H9 (cell line): Measurements from ENCODE around the gene PRMT2. TPM values are rescaled to one million over a fixed set of nuclear protein-coding genes. Genes with fewer than 3 reads are reported as not detected.

Experiments used
- DNase-seq: peaks from one replicate; pipeline ENCODE4 v3.0.0-alpha.2; 2017
- H2AFZ ChIP-seq: one replicate; pipeline ENCODE4 v1.6.1; 2013; ENCODE audit warnings: mild to moderate bottlenecking, low read length, control low read depth, moderate library complexity
- H2AK5ac ChIP-seq: 2 replicates; pipeline ENCODE4 v1.6.1; 2013; ENCODE audit warnings: low read length, control low read depth, mixed read lengths; ENCODE audit not compliant: insufficient read length
- H2BK120ac ChIP-seq: one replicate; pipeline ENCODE4 v1.6.1; 2013; ENCODE audit warnings: low read depth, mild to moderate bottlenecking, low read length, control low read depth, inconsistent platforms; ENCODE audit not compliant: poor library complexity, severe bottlenecking
- H2BK12ac ChIP-seq: 2 replicates; pipeline ENCODE4 v1.6.1; 2013; ENCODE audit warnings: low read length, control low read depth, mixed read lengths, low read depth; ENCODE audit not compliant: insufficient read length
- H2BK15ac ChIP-seq: 2 replicates; pipeline ENCODE4 v1.6.1; 2013; ENCODE audit warnings: low read depth, low read length, control low read depth
- H2BK20ac ChIP-seq: one replicate; pipeline ENCODE4 v1.6.1; 2013; ENCODE audit warnings: low read depth, mild to moderate bottlenecking, low read length, control low read depth, inconsistent platforms; ENCODE audit not compliant: poor library complexity, severe bottlenecking
- H2BK5ac ChIP-seq: 2 replicates; pipeline ENCODE4 v1.6.1; 2013; ENCODE audit warnings: low read length, control low read depth, mixed read lengths; ENCODE audit not compliant: insufficient read length
- H3K14ac ChIP-seq: 2 replicates; pipeline ENCODE4 v1.6.1; 2013; ENCODE audit warnings: low read length, control low read depth; ENCODE audit not compliant: insufficient read depth
- H3K18ac ChIP-seq: 2 replicates; pipeline ENCODE4 v1.6.1; 2013; ENCODE audit warnings: low read depth, mild to moderate bottlenecking, mixed read lengths, low read length, control low read depth; ENCODE audit not compliant: insufficient read length
- H3K23ac ChIP-seq: 2 replicates; pipeline ENCODE4 v1.6.1; 2013; ENCODE audit warnings: low read length, control low read depth, mixed read lengths, low read depth; ENCODE audit not compliant: insufficient read length
- H3K23me2 ChIP-seq: 2 replicates; pipeline ENCODE4 v1.6.1; 2013; ENCODE audit warnings: low read depth, mild to moderate bottlenecking, mixed read lengths, low read length, control low read depth; ENCODE audit not compliant: insufficient read length, poor library complexity, severe bottlenecking
- H3K27ac ChIP-seq: 2 replicates; pipeline ENCODE4 v1.5.1; 2013; ENCODE audit warnings: low read length, control low read depth, mixed read lengths, low read depth; ENCODE audit not compliant: insufficient read length
- H3K27me3 ChIP-seq: 2 replicates; pipeline ENCODE4 v1.6.1; 2013; ENCODE audit warnings: low read length, control low read depth, inconsistent platforms; ENCODE audit not compliant: insufficient read depth
- H3K4ac ChIP-seq: 2 replicates; pipeline ENCODE4 v1.6.1; 2013; ENCODE audit warnings: low read depth, mild to moderate bottlenecking, control low read depth, inconsistent platforms, low read length, moderate library complexity
- H3K4me1 ChIP-seq: 2 replicates; pipeline ENCODE4 v1.6.1; 2013; ENCODE audit warnings: low read length, control low read depth, inconsistent platforms; ENCODE audit not compliant: insufficient read depth
- H3K4me2 ChIP-seq: 2 replicates; pipeline ENCODE4 v1.6.1; 2013; ENCODE audit warnings: low read length, control low read depth, mixed read lengths; ENCODE audit not compliant: insufficient read length, insufficient read depth
- H3K56ac ChIP-seq: 2 replicates; pipeline ENCODE4 v1.6.1; 2013; ENCODE audit warnings: low read depth, mild to moderate bottlenecking, mixed read lengths, low read length, control low read depth; ENCODE audit not compliant: insufficient read length
- H3K79me1 ChIP-seq: 2 replicates; pipeline ENCODE4 v1.6.1; 2013; ENCODE audit warnings: low read depth, mild to moderate bottlenecking, moderate library complexity, low read length, control low read depth, inconsistent platforms; ENCODE audit not compliant: insufficient read depth, poor library complexity, severe bottlenecking
- H3K79me2 ChIP-seq: 2 replicates; pipeline ENCODE4 v1.6.1; 2013; ENCODE audit warnings: low read length, control low read depth, inconsistent platforms; ENCODE audit not compliant: insufficient read depth
- H3K9ac ChIP-seq: 2 replicates; pipeline ENCODE4 v1.6.1; 2013; ENCODE audit warnings: low read length, control low read depth, mixed read lengths; ENCODE audit not compliant: insufficient read length; ENCODE audit errors: extremely low read depth
- H3K9me3 ChIP-seq: one replicate; pipeline ENCODE4 v1.6.1; 2013; ENCODE audit warnings: low read depth, low read length, inconsistent platforms; ENCODE audit not compliant: control insufficient read depth
- H3T11ph ChIP-seq: one replicate; pipeline ENCODE4 v1.6.1; 2013; ENCODE audit warnings: mild to moderate bottlenecking, low read length, control low read depth, inconsistent platforms
- H4K20me1 ChIP-seq: one replicate; pipeline ENCODE4 v1.6.1; 2013; ENCODE audit not compliant: control insufficient read depth, insufficient read length, insufficient read depth
- H4K5ac ChIP-seq: 2 replicates; pipeline ENCODE4 v1.6.1; 2013; ENCODE audit warnings: low read depth, mild to moderate bottlenecking, mixed read lengths, low read length, control low read depth; ENCODE audit not compliant: insufficient read length
- H4K8ac ChIP-seq: replicated peaks from 2 replicates; pipeline ENCODE4 v1.6.1; 2013; ENCODE audit warnings: low read length, control low read depth, mixed read lengths, low read depth; ENCODE audit not compliant: insufficient read length
- H4K91ac ChIP-seq: 2 replicates; pipeline ENCODE4 v1.6.1; 2013; ENCODE audit warnings: low read depth, mild to moderate bottlenecking, moderate library complexity, mixed read lengths, low read length, control low read depth; ENCODE audit not compliant: insufficient read length
- H3K27ac Mint-ChIP-seq, 3 experiments: 2 replicates in 2 of 3; 3 replicates in 1 of 3; pipeline ENCODE4 v1.8.0; 2020 to 2021; ENCODE audit warnings: mixed read lengths in 3 of 3, mild to moderate bottlenecking in 1 of 3, moderate library complexity in 1 of 3
- H3K27me3 Mint-ChIP-seq: 2 replicates; pipeline ENCODE4 v1.8.0; 2021; ENCODE audit warnings: low read depth, mild to moderate bottlenecking, moderate library complexity, mixed read lengths
- H3K36me3 Mint-ChIP-seq, 3 experiments: 2 replicates in 2 of 3; 3 replicates in 1 of 3; pipeline ENCODE4 v1.8.0; 2020 to 2021; ENCODE audit warnings: low read depth in 3 of 3, mixed read lengths in 3 of 3; ENCODE audit not compliant: insufficient read depth in 1 of 3
- H3K4me1 Mint-ChIP-seq, 2 experiments: 2 replicates each; pipeline ENCODE4 v1.8.0; 2020; ENCODE audit warnings: mixed read lengths in 2 of 2
- H3K4me3 Mint-ChIP-seq, 2 experiments: 2 replicates in 1 of 2; 3 replicates in 1 of 2; pipeline ENCODE4 v1.8.0; 2020 to 2021; ENCODE audit warnings: mild to moderate bottlenecking in 2 of 2, mixed read lengths in 2 of 2, moderate library complexity in 1 of 2
- H3K9me3 Mint-ChIP-seq, 2 experiments: 2 replicates in 1 of 2; 3 replicates in 1 of 2; pipeline ENCODE4 v1.8.0; 2020; ENCODE audit warnings: mild to moderate bottlenecking in 2 of 2, mixed read lengths in 2 of 2, moderate library complexity in 1 of 2
- WGBS: extraction: QIAGEN DNeasy Blood & Tissue Kit; methylation state at CpG from one replicate; pipeline ENCODE4 v1.1.7; 2013; ENCODE audit warnings: missing lambda C conversion rate, low lambda C conversion rate, mixed read lengths; ENCODE audit not compliant: insufficient read length; ENCODE audit errors: extremely low coverage; 5-methylcytosine and 5-hydroxymethylcytosine counted together
- total RNA-seq: library from RNA; stranded (reverse); gene quantifications from 2 replicates; pipeline ENCODE4 v1.2.1, GENCODE V29; 2021
- TF ChIP-seq, protein P1 (sequence below): fragments of 200-600 bp; sonication (generic); conservative IDR thresholded peaks from 3 replicates; pipeline ENCODE4 v1.8.0; 2021; ENCODE audit warnings: antibody characterized with exemption, mild to moderate bottlenecking

The PRMT2 gene
- total RNA-seq, 1 experiment from 2014 or later = 53.7 TPM

DNA sequence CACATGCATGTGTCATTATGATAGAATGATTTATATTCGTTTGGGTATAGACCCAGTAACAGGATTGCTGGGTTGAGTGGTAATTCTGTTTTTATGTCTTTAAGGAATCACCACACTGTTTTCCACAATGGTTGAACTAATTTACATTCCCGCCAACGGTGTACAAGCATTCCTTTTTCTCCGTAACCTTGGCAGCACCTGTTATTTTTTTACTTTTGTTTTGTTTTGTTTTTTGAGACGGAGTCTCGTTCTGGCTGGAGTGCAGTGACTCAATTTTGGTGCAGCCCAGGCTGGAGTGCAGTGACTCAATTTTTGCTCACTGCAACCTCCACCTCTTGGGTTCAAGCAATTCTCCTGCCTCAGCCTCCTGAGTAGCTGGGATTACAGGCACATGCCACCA, 22.1 kb upstream of the PRMT2 start:
- no peak for DNase-seq
- H3K14ac ChIP-seq = no peak overlapping the region
- no peaks in the 10 kb centered on the region for H3K27me3 ChIP-seq
- peaks cover 8 to 24% of the 10 kb centered on the region in 2 experiments; a peak in 4 of 5 replicates for H3K9me3 Mint-ChIP-seq
- H4K8ac ChIP-seq = no peak overlapping the region
- H3K23me2 ChIP-seq = no peaks in the 10 kb centered on the region
- H4K20me1 ChIP-seq = no peaks in the 10 kb centered on the region
- H3K79me1 ChIP-seq = no peaks in the 10 kb centered on the region
- no peak overlapping the region for H2BK5ac ChIP-seq
- H3K27me3 Mint-ChIP-seq = peaks cover 13% of the 10 kb centered on the region
- no peak overlapping the region for H3K27ac ChIP-seq
- H2AFZ ChIP-seq = no peak overlapping the region
- no peaks in the 10 kb centered on the region for H3K4me1 Mint-ChIP-seq
- no peaks in the 10 kb centered on the region for H3K9me3 ChIP-seq
- no peak overlapping the region for H4K5ac ChIP-seq
- no peak overlapping the region for H2BK120ac ChIP-seq
- no peak overlapping the region for H3K4me2 ChIP-seq
- H3K27ac Mint-ChIP-seq = no peak overlapping the region
- WGBS = no CpG with 5 or more reads among the region's 6 CpGs
- H3K23ac ChIP-seq = no peak overlapping the region
- no peak overlapping the region for H2BK12ac ChIP-seq
- H2BK15ac ChIP-seq = no peak overlapping the region
- TF ChIP-seq, protein P1, sequence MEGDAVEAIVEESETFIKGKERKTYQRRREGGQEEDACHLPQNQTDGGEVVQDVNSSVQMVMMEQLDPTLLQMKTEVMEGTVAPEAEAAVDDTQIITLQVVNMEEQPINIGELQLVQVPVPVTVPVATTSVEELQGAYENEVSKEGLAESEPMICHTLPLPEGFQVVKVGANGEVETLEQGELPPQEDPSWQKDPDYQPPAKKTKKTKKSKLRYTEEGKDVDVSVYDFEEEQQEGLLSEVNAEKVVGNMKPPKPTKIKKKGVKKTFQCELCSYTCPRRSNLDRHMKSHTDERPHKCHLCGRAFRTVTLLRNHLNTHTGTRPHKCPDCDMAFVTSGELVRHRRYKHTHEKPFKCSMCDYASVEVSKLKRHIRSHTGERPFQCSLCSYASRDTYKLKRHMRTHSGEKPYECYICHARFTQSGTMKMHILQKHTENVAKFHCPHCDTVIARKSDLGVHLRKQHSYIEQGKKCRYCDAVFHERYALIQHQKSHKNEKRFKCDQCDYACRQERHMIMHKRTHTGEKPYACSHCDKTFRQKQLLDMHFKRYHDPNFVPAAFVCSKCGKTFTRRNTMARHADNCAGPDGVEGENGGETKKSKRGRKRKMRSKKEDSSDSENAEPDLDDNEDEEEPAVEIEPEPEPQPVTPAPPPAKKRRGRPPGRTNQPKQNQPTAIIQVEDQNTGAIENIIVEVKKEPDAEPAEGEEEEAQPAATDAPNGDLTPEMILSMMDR = no peak
- H4K91ac ChIP-seq = no peak overlapping the region
- no peaks in the 10 kb centered on the region for H3K4me1 ChIP-seq
- no peak overlapping the region for H3K4me3 Mint-ChIP-seq
- H3K18ac ChIP-seq = no peak overlapping the region
- H3K9ac ChIP-seq = no peak overlapping the region
- no peak overlapping the region for H3T11ph ChIP-seq
- H3K79me2 ChIP-seq = no peaks in the 10 kb centered on the region
- H3K4ac ChIP-seq = no peak overlapping the region
- no peak overlapping the region for H2AK5ac ChIP-seq
- no peaks in the 10 kb centered on the region for H3K36me3 Mint-ChIP-seq
- no peak overlapping the region for H2BK20ac ChIP-seq
- no peak overlapping the region for H3K56ac ChIP-seq
